ENCODE results near the gene PSEN1.

Gene PSEN1

GRCh38 chr14:73221945-73222344 lies 85.6 kb downstream of the PSEN1 start:
- no peak for FAIRE-seq

- FAIRE-seq, result no peak
Observed at GRCh38 chr14:73223049-73223448, 86.7 kb downstream of the PSEN1 start.

- no peak for FAIRE-seq
Observed at GRCh38 chr14:73225496-73225895, 89.2 kb downstream of the PSEN1 start.

GRCh38 chr14:73227812-73228781 lies 91.8 kb downstream of the PSEN1 start:
- FAIRE-seq, result peak; percentile 59

GRCh38 chr14:73230051-73230450 lies 93.7 kb downstream of the PSEN1 start:
- no peak for FAIRE-seq

GRCh38 chr14:73231981-73232851 lies 95.9 kb downstream of the PSEN1 start:
- FAIRE-seq, result no peak

GRCh38 chr14:73232984-73233383 lies 96.7 kb downstream of the PSEN1 start:
- FAIRE-seq, result no peak

- FAIRE-seq, result no peak
Observed at GRCh38 chr14:73233564-73233963, 97.3 kb downstream of the PSEN1 start.

- no peak for FAIRE-seq
Observed at GRCh38 chr14:73234029-73234428, 97.7 kb downstream of the PSEN1 start.

- FAIRE-seq, result no peak
Observed at GRCh38 chr14:73234586-73235394, 98.5 kb downstream of the PSEN1 start.

- FAIRE-seq, result no peak
Observed at GRCh38 chr14:73235531-73236155, 99.3 kb downstream of the PSEN1 start.

GRCh38 chr14:73236157-73236556 lies 99.8 kb downstream of the PSEN1 start:
- no peak for FAIRE-seq

GRCh38 chr14:73236752-73237218 lies 100.5 kb downstream of the PSEN1 start:
- FAIRE-seq, result no peak

GRCh38 chr14:73237219-73237785 lies 101.0 kb downstream of the PSEN1 start, which contains the start of gene PAPLN:
Gene PAPLN (plus strand): TSS chr14:73237506. CDS start chr14:73239779, 2,273 bp downstream.
- FAIRE-seq, result no peak

- no peak for FAIRE-seq
Observed at GRCh38 chr14:73237786-73238423, 101.6 kb downstream of the PSEN1 start.

GRCh38 chr14:73238424-73238852 lies 102.1 kb downstream of the PSEN1 start:
- no peak for FAIRE-seq

- no peak for FAIRE-seq
Observed at GRCh38 chr14:73238941-73239340, 102.6 kb downstream of the PSEN1 start.

GRCh38 chr14:73239393-73240241 lies 103.3 kb downstream of the PSEN1 start:
- peak; percentile 26 for FAIRE-seq

- FAIRE-seq, result no peak
Observed at GRCh38 chr14:73240816-73241480, 104.6 kb downstream of the PSEN1 start.
